Measurements from ENCODE around the gene ZFP69. TPM values are rescaled to one million over a fixed set of nuclear protein-coding genes. Genes with fewer than 3 reads are reported as not detected.

The ZFP69 gene
- total and polyA plus RNA-seq, 4 donors, result 0.96 to 1.9 (median 1.2) TPM

GRCh38 chr1:40451238-40451585 is 25.9 kb upstream of the ZFP69 start:
- no peak for DNase-seq (ENCODE audit: low spot score)
- WGBS, result 93% methylated on average over 1 of the region's 1 CpG
- TF ChIP-seq ZBTB33 (IDR thresholded peaks at IDR 0.05) (no peak), RXRA (IDR thresholded peaks at IDR 0.05) (no peak), CTCF (IDR thresholded peaks at IDR 0.05; ENCODE audit: low read depth, low read length, missing input control) (no peak)
- Histone ChIP-seq H3K9ac (ENCODE audit: low read depth in 1 of 2, low read length in 2 of 2) (no peak overlapping the region), H3K4me3 (ENCODE audit: low read depth in 1 of 3, low read length in 3 of 3) (no peak overlapping the region), H3K36me3 (ENCODE audit: control insufficient read depth in 4 of 4, insufficient read depth in 3 of 4, low read depth in 1 of 4, low read length in 3 of 4) (no peaks in the 10 kb centered on the region), H3K27ac (ENCODE audit: low read depth in 1 of 2, low read length in 2 of 2) (no peak overlapping the region), H3K4me1 (ENCODE audit: control insufficient read depth in 4 of 4, insufficient read depth in 4 of 4, low read length in 3 of 4) (peaks cover 0 to 15% (median 7%) of the 10 kb centered on the region in 4 donors), H3K27me3 (ENCODE audit: control insufficient read depth in 4 of 4, insufficient read depth in 4 of 4, low read length in 3 of 4) (no peaks in the 10 kb centered on the region), H3K9me3 (ENCODE audit: control insufficient read depth in 4 of 4, low read length in 3 of 4) (peaks cover 6 to 14% (median 8%) of the 10 kb centered on the region in 4 donors)

DNA sequence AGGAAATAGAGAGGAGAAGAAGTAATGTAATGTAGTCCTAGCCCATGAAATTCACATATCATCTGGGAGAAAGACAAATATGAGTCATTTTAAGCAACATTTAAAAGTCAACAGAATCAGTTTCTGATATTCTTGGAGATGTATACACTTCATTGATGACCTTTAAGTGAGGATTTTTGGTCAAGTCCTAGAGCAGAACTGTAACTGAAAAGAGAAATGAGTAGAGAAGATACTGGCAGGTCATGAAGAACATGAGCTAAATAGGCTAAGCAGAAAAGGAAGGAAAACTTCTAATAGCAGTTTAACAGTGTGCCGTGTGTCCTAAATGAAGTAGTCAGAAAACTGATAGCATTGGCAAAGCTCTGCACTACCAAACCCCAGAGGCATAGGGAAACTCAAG is 22.2 kb upstream of the ZFP69 start:
- DNase-seq (ENCODE audit: low spot score), result no peak
- Histone ChIP-seq H3K9me3 (ENCODE audit: control insufficient read depth in 4 of 4, low read length in 3 of 4) (peaks cover 17 to 37% (median 28%) of the 10 kb centered on the region in 4 donors), H3K9ac (ENCODE audit: low read depth in 1 of 2, low read length in 2 of 2) (no peak overlapping the region), H3K27ac (ENCODE audit: low read depth in 1 of 2, low read length in 2 of 2) (no peak overlapping the region), H3K36me3 (ENCODE audit: control insufficient read depth in 4 of 4, insufficient read depth in 3 of 4, low read depth in 1 of 4, low read length in 3 of 4) (peaks cover 0 to 20% (median 13%) of the 10 kb centered on the region in 4 donors), H3K4me1 (ENCODE audit: control insufficient read depth in 4 of 4, insufficient read depth in 4 of 4, low read length in 3 of 4) (peaks cover 0 to 9% (median 5%) of the 10 kb centered on the region in 4 donors), H3K4me3 (ENCODE audit: low read depth in 1 of 3, low read length in 3 of 3) (no peak overlapping the region), H3K27me3 (ENCODE audit: control insufficient read depth in 4 of 4, insufficient read depth in 4 of 4, low read length in 3 of 4) (no peaks in the 10 kb centered on the region)
- WGBS, result 92% methylated on average over 1 of the region's 1 CpG
- no peak for TF ChIP-seq NR2F2 (IDR thresholded peaks at IDR 0.05)
- TF ChIP-seq SP1 (IDR thresholded peaks at IDR 0.05), result no peak
- no peak for TF ChIP-seq RXRA (IDR thresholded peaks at IDR 0.05)
- TF ChIP-seq RAD21 (IDR thresholded peaks at IDR 0.05), result no peak
- no peak for TF ChIP-seq CTCF (IDR thresholded peaks at IDR 0.05; ENCODE audit: low read depth, low read length, missing input control)
- TF ChIP-seq ZBTB33 (IDR thresholded peaks at IDR 0.05), result no peak
- no peak for TF ChIP-seq FOXA2 (IDR thresholded peaks at IDR 0.05)
- TF ChIP-seq, protein P1, sequence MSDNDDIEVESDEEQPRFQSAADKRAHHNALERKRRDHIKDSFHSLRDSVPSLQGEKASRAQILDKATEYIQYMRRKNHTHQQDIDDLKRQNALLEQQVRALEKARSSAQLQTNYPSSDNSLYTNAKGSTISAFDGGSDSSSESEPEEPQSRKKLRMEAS (IDR thresholded peaks at IDR 0.05), result no peak
- TF ChIP-seq FOXA1 (IDR thresholded peaks at IDR 0.05), result no peak
- no peak for TF ChIP-seq YY1 (IDR thresholded peaks at IDR 0.05)
- no peak for TF ChIP-seq GABPA (IDR thresholded peaks at IDR 0.05 in 1 of 2, conservative IDR thresholded peaks at IDR 0.05 in 1 of 2)
- no peak for TF ChIP-seq JUND (IDR thresholded peaks at IDR 0.05)
- TF ChIP-seq, protein P2, sequence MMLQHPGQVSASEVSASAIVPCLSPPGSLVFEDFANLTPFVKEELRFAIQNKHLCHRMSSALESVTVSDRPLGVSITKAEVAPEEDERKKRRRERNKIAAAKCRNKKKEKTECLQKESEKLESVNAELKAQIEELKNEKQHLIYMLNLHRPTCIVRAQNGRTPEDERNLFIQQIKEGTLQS (IDR thresholded peaks at IDR 0.05), result no peak
- no peak for TF ChIP-seq HNF4G (IDR thresholded peaks at IDR 0.05)
- no peak for TF ChIP-seq EGR1 (IDR thresholded peaks at IDR 0.05; ENCODE audit: low read depth in 2 of 2)
- TF ChIP-seq HNF4A (conservative IDR thresholded peaks at IDR 0.05), result no peak

All from liver (tissue), 9 donors.